ENCODE results near the gene U2AF1L4. TPM values are rescaled to one million over a fixed set of nuclear protein-coding genes. Genes with fewer than 3 reads are reported as not detected.
"Not testable (repeated sequence)": the region's sequence is repeated elsewhere in the genome, so short reads cannot be mapped to it uniquely, and the experiment has no call there.

U2AF1L4 gene
- total RNA-seq, 1 donor from 2014 or later, result 12.8 TPM

- DNase-seq (ENCODE audit: low spot score), result no peak
Observed at GRCh38 chr19:35781650-35782049, 36.4 kb upstream of the U2AF1L4 start.

GRCh38 chr19:35780717-35781116, 35.5 kb upstream of the U2AF1L4 start:
- DNase-seq (ENCODE audit: low spot score), result no peak

- no peak for DNase-seq (ENCODE audit: low spot score)
Observed at GRCh38 chr19:35780058-35780457, 34.8 kb upstream of the U2AF1L4 start.

- DNase-seq (ENCODE audit: low spot score), result no peak
Observed at GRCh38 chr19:35779033-35779432, 33.8 kb upstream of the U2AF1L4 start.

GRCh38 chr19:35777961-35778360, 32.7 kb upstream of the U2AF1L4 start:
- no peak for DNase-seq (ENCODE audit: low spot score)

- DNase-seq (ENCODE audit: low spot score), result no peak
Observed at GRCh38 chr19:35777086-35777841, 32.0 kb upstream of the U2AF1L4 start.

GRCh38 chr19:35776102-35776788, 31.0 kb upstream of the U2AF1L4 start:
- DNase-seq (ENCODE audit: low spot score), result no peak

GRCh38 chr19:35775298-35776101, 30.3 kb upstream of the U2AF1L4 start, which contains the start of gene ARHGAP33:
Gene ARHGAP33 (plus strand): TSS chr19:35775564. CDS start chr19:35775659, 95 bp downstream.
- peak; percentile 99 for DNase-seq (ENCODE audit: low spot score)

GRCh38 chr19:35775046-35775297, 29.8 kb upstream of the U2AF1L4 start:
- no peak for DNase-seq (ENCODE audit: low spot score)

GRCh38 chr19:35774274-35775045, 29.2 kb upstream of the U2AF1L4 start:
- DNase-seq (ENCODE audit: low spot score), result no peak

GRCh38 chr19:35773020-35773806, 28.0 kb upstream of the U2AF1L4 start:
- DNase-seq (ENCODE audit: low spot score), result no peak

- DNase-seq (ENCODE audit: low spot score), result not testable (repeated sequence)
Observed at GRCh38 chr19:35772362-35772761, 27.1 kb upstream of the U2AF1L4 start.

GRCh38 chr19:35768082-35768421, 22.8 kb upstream of the U2AF1L4 start:
- no peak for DNase-seq (ENCODE audit: low spot score)

- no peak for DNase-seq (ENCODE audit: low spot score)
Observed at GRCh38 chr19:35767288-35768081, 22.3 kb upstream of the U2AF1L4 start.

- DNase-seq (ENCODE audit: low spot score), result no peak
Observed at GRCh38 chr19:35766571-35767104, 21.4 kb upstream of the U2AF1L4 start.

- DNase-seq (ENCODE audit: low spot score), result no peak
Observed at GRCh38 chr19:35764432-35765315, 19.5 kb upstream of the U2AF1L4 start.

GRCh38 chr19:35760711-35761349, 15.6 kb upstream of the U2AF1L4 start:
- no peak for DNase-seq (ENCODE audit: low spot score)

- DNase-seq (ENCODE audit: low spot score), result no peak
Observed at GRCh38 chr19:35759697-35760096, 14.5 kb upstream of the U2AF1L4 start.
